B cell (primary cell): ENCODE measurements around the gene HTRA3.

Experiments used
- CTCF ChIP-seq: fragments of 200-600 bp; IDR thresholded peaks from one replicate; pipeline ENCODE4 v1.8.0; 2022; ENCODE audit warnings: antibody characterized with exemption, mild to moderate bottlenecking
- EZH2 ChIP-seq: IDR thresholded peaks from 2 replicates; pipeline ENCODE4 v1.6.1; 2012; ENCODE audit warnings: borderline replicate concordance, low read depth, mild to moderate bottlenecking, moderate library complexity, low read length; ENCODE audit not compliant: insufficient read depth, poor library complexity, severe bottlenecking

DNA sequence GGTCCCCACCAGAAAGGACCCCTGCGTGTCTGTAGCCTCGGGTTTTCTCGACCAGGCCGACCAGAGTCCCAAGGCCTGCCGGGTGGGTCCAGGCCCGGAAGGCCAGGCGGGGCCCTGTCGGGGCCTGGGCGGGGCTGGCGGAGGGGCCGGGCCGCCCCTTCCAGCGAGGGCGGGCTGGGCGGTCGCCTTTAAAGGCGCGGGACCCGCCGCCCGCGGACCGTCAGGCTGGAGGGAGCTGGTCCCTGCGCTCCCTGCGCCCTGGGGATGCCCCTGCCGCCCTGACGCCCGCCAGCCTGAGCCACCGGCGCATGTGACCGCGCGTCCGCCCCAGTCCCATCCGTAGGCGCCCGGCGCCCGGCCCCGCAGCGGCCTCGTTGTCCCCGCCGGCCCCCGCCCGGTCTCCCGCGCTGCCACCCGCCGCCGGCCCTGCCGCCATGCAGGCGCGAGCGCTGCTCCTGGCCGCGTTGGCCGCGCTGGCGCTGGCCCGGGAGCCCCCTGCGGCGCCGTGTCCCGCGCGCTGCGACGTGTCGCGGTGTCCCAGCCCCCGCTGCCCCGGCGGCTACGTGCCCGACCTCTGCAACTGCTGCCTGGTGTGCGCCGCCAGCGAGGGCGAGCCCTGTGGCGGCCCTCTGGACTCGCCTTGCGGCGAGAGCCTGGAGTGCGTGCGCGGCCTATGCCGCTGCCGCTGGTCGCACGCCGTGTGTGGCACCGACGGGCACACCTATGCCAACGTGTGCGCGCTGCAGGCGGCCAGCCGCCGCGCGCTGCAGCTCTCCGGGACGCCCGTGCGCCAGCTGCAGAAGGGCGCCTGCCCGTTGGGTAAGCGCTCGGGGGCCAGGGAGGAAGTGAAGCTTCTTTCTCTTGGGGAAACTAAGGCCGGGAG is at the start of gene HTRA3:
- TF ChIP-seq CTCF (no peak), EZH2 (no peak)
